Activated CD4-positive, alpha-beta T cell treated with anti-CD3 and anti-CD28 coated beads, Interleukin-2, amount 50 U/mL, for 1 hour (primary cell): ENCODE measurements around the gene SERBP1.
"Not testable (repeated sequence)": the region's sequence is repeated elsewhere in the genome, so short reads cannot be mapped to it uniquely, and the experiment has no call there.

Source experiments
- DNase-seq: peaks from one replicate; pipeline ENCODE4 v3.0.0-alpha.2; 2020

SERBP1 gene

DNA sequence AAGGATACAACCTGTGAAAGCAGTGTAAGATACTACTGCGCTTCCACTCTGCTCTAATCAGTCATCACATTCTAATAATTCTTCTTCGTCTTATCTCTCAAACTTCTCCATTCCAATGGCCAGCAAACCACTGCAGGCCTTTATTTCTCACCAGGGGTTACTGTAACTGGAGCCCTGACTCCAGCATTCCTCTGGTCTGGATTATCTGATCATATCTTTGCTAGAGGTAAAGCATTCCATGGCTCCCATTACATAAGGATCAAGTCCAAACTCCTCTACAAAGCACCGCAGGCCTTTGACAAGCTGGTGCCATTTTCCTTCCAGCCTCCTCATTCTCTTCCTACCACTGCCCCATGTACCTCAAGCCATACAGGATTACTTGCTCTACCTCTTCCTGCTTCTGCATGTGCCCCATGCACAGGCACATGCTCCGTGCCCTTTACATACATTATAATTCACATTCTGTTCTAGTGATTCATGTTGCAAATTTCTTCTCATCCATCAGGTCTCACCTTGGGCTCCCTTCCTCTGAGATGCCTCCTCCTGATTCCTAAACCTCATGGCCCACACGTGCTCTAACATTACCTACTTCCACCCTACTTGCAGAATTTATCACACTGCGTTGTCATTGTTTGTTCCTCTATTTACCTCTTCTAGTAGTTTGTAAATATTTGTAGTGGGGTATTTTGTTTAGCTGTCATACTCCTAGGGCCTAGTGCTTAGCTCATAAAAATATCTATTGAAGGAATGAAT lies 9.3 kb upstream of the SERBP1 start:
- no peak for DNase-seq

- DNase-seq = no peak
Measured at GRCh38 chr1:67437961-67438360, 7.8 kb upstream of the SERBP1 start.

DNA sequence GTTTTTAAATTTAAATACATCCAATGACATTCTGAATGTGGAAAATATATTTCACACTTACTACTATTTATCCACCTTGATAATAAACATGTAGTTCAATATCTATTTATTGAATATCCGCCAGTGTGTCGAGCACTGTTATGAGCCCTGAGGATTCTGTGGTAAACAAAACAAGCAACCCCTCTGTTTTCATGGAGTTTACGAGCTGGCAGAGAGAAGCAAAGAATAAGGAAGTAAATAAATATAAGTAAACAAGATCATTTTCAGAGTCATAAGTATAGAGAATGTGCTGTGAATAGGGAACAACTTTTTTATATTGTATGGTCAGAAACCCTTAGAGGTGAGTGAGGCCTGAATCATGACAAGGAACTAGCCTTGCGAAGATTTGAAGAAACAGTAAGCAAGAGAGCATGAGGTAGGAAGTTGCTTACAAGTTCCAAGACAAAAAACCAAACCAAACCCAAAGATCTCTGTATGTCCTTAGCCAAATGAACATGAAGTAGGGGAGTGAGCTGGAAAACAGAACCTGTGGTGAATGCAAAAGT lies 6.4 kb upstream of the SERBP1 start:
- DNase-seq = no peak

DNA sequence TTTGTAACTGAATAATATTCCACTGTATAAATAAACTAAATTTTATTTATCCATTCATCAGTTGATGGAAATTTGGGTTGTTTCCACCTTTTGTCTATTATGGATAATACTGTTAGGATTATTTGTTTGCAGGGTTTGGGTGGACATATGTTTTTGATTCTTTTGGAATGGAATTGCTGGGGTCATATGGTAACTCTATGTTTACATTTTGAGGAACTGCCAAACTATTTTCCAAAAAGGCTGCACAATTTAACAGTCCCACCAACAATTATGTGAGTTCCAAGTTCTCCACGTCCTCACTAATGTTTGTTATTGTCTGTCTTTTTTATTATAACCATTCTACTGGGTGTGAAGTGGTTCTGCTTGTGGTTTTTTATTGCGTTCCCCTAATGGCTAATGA lies 4.3 kb upstream of the SERBP1 start:
- DNase-seq = no peak

DNA sequence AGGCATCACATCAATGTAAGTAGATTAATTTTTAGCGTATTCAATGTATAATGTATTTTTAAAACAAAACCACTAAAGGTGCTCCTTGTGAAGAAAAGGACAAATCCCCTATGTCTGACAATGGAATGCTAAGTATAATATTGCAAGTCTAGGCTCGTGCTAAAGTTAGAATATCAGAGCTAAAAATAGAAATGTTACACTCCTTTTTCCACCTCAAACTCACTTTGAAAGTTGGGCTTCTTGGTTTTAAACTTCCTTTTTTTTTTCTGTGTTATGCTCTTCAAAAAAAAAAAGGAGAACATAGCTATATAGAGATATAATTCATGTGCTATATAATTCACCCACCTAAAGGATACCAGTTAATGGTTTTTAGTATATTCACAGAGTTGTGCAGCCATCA lies 3.6 kb upstream of the SERBP1 start:
- no peak for DNase-seq

- DNase-seq = no peak
Measured at GRCh38 chr1:67432745-67433144, 2.5 kb upstream of the SERBP1 start.

DNA sequence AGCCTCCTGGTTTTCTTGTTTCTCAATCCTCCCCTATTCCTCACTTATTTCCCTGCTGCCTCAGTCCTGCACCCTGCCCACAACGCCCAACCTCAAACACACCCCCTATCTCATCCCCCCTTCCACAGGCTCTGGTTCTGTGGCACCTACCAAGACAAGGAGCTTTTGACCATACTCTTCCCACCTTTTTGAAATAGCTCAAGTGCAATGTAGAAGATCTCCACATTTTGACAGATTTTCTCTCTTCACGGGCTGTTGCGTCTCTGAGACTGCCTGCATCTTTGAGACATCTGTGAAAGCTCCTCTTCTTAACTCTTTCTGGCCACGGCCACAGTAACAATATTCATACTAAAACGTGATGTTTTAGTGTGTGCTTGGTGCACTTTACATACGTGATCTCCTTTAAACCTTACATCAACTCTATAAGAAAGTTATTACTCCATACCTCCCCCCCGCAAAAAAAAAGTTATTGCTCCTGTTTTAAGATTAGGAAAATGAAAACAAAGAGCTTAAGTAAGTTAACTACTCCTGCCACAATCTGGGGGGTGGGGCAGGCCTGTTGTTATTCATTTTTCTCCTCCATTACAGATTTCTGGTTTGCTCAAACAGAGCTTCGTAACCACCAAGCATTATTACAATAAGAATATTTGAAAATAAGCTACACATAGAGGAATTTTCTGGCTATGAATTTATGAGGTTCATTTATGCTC lies 1.8 kb upstream of the SERBP1 start:
- no peak for DNase-seq

DNA sequence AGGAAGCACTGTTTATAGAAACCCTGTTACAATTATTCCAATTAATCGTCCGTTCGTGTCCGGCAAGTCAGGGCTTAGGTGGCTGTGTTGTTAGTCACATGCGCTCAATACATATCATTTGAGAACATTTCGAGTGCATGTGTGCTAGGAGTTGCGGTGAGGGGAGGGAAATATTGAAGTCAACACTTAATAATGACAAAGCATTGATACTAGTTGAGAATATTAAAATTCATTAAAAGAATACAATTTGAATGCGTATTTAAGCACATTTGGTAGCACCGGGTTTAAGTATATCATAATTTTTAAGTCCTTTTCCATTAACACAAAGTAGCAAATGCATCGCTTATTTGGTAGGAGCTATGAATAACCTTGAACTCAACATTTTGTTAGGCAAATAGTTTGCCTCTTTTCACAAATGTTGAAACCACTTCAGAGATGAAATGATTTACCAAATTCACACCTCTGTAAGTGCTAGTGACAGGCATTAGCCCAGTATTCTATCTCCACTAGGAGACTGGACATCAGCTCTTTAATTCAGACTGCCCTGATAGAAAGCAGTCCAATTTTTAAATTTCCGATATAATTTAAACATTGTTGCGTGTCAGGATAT lies 1.1 kb upstream of the SERBP1 start:
- DNase-seq = no peak

DNA sequence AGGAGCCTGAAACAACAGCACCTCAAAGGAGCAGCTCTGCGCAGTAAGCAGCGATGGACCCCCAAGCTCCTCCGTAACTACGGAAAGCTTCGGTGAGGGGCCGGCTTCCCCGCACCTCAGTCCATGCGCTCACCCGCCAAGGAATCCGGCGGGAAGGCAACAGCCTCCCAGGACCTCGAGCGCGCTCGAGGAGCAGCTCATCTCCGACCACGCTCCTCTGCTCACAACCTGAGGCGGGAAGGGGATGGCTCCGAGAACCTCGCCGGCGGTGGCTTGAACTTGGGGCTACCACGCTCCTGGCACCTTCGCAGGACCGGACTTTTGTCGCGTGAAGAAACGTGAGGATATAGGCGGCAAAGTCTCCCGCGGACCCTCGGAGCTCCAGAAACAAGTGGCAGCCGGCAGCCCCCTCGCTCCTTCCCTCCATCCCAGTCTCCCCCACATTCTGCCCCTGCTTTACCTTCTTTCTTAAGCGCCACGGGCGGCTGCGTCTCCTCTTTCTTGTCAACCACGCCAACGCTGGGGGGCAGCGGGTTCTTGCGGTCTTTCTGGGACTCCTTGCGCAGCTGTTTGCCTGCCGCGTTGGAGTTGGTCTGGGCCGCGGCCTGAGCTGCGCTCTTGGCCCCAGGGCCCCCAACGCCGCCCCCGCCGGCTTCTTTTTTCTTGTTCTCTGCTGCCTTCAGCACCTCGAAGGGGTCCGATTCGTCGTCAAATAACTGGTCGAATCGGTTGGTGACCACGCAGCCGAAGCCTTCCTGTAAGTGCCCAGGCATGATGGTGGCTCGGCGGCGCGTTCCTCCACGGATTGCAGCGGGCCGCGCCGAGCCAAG lies 459 bp downstream of the SERBP1 start:
- peak; percentile 20 for DNase-seq

DNA sequence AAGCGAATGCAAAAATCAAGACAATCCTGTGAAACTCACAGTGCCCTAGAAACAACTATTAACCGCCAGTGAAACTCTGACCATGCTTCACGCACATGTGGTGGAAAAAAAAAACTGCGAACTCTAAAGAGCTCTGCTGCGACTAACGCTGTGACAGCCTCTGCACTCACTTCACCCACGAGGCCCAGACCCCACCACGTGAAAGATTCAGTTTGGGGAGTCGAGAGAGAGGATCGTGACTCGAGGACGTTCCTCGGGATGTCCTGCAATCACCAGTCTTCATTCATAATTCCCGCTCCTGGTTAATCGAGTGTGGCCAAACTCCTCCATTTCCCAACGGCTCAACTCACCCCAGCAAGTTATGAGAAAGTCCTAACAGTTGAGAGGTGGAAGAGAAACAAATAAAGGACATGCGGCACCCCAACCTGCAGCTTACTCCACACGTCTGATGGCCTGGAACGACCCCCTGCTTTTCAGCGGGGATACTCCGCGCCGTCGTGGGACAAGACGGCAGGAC lies 1.1 kb downstream of the SERBP1 start:
- peak; percentile 24 for DNase-seq

DNA sequence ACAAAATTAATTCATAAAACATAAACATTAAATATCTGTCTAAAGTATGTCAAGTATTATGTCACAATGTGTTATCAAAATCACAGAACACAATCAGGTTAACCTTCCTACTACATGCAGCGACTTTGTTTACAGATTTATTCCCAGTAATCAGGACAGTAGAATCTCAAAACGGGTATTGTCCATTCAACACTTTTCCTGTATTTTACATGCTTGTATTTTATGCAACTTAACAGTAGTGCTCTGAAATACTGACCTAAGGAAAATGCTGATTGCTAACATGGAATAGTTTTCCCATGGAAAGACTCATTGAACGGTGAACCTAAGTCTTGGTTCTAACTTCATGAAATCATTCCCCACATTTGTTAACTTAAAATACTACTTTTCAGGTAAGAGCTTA lies 2.3 kb downstream of the SERBP1 start:
- DNase-seq = no peak

DNA sequence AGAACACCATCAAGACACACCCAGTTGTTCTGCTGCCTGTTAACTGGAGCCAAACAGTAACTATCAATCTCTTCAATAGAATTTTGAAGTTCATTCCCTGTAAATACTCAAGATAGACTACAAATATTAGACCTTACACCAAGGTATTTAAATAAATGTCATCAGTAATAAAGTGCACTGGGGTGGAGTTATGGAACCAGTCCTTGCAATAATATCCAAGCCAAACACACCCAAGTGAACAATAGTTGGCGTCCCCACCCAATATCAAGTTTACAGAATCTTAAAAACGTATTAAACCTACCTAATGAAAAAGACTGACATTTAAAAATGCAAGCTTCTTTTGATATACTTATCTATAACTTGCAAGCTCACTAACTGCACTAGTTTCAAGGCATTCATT lies 2.7 kb downstream of the SERBP1 start:
- DNase-seq = no peak

DNA sequence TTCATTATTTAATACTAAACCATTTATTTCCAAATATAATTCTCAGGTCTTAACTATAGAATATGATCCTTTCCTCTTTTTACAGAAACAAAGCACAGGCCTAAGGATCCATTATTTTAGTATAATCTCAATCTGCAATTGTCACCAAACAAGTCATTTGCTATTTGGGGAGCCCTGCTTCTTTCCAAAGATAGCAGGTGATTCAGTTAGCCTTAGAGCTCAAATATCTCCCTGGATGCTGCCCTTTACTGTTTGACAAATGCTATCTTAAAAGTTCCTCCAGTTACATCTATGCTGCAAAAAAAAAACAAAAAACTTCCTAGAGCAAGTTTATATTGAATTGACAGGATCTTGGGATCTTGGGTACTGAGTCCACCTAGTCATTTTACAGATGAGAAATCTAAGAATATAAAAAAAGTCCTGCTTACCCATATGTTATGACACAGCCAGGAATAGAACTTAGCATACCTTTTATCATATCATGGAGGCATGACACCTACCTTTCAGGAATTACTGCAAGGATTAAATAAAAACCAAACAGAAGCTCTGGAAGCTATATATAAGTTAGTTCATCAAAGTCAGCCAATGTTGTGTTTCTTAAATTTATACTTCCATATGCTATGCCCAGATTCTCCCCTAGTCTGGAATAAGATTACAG lies 9.2 kb downstream of the SERBP1 start:
- DNase-seq = no peak

- no peak for DNase-seq
Measured at GRCh38 chr1:67418839-67419586, 11.2 kb downstream of the SERBP1 start.

GRCh38 chr1:67417733-67418132 lies 12.5 kb downstream of the SERBP1 start:
- not testable (repeated sequence) for DNase-seq

DNA sequence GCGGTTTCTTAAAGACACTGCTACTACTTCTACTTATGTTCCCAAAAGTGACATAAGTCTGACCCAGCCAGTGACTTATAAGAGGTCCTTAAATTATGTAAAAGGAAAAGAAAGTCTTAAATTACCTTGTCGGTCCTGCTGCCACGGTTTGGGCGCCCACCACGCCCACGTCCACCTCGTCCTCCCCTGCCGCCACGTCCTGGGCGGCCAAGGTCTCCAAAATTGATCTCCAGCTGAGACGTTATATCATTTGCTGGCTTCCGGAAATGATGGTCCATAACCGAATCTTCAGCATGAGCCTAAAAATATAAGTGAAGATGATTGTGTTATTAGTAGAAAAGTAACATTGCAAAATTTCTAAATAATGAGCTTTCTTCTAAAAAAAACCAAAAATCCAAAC lies 15.2 kb downstream of the SERBP1 start:
- DNase-seq = no peak

- DNase-seq = no peak
Measured at GRCh38 chr1:67414574-67414973, 15.6 kb downstream of the SERBP1 start.

GRCh38 chr1:67413101-67413500 lies 17.1 kb downstream of the SERBP1 start:
- DNase-seq = not testable (repeated sequence)

- DNase-seq = no peak
Measured at GRCh38 chr1:67408148-67408547, 22.1 kb downstream of the SERBP1 start.

DNA sequence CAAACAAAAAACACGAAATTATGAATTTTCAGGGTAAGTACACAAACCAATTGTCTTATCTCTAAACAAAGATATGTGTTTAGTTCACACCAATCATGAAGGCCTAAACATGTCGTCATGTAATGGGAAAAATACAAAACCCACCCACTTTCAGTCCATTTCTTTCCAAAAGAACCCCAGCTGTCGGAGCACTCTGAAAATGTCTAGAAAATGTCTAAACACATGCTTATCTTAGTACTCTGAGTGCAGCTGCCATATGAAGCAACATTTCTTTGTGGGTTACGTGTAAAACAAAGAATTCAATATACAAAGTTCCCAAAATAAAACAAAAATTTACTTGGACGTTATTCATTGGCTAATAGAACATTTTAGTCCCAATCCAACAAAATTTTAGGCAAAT lies 22.7 kb downstream of the SERBP1 start:
- no peak for DNase-seq

- DNase-seq = no peak
Measured at GRCh38 chr1:67405473-67406245, 24.5 kb downstream of the SERBP1 start.
